ENCODE results near the gene LCLAT1.

DNA sequence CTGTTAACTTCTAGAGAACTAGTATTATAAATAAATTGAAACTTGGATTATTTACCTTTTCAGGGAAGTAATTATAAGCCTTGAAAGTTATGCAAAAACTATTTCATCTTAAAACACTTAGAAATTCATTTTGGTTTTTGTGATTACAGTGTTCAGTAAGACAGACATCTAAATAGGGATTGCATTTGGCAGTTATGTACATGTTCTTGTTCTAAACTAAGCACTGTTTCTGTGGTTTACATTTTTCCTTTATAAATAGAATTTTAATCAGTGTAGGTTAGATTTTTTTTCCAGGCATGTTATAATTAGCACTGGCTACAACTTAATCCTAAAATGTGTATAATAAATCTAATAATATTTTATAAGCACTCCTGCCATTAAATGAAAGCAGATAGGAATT, 35.0 kb downstream of the LCLAT1 start:
- TF ChIP-seq, protein P1, sequence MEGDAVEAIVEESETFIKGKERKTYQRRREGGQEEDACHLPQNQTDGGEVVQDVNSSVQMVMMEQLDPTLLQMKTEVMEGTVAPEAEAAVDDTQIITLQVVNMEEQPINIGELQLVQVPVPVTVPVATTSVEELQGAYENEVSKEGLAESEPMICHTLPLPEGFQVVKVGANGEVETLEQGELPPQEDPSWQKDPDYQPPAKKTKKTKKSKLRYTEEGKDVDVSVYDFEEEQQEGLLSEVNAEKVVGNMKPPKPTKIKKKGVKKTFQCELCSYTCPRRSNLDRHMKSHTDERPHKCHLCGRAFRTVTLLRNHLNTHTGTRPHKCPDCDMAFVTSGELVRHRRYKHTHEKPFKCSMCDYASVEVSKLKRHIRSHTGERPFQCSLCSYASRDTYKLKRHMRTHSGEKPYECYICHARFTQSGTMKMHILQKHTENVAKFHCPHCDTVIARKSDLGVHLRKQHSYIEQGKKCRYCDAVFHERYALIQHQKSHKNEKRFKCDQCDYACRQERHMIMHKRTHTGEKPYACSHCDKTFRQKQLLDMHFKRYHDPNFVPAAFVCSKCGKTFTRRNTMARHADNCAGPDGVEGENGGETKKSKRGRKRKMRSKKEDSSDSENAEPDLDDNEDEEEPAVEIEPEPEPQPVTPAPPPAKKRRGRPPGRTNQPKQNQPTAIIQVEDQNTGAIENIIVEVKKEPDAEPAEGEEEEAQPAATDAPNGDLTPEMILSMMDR (conservative IDR thresholded peaks at IDR 0.05 in 1 of 2, IDR thresholded peaks at IDR 0.05 in 1 of 2; ENCODE audit: extremely low read depth in 1 of 2, insufficient read depth in 1 of 2, low read depth in 1 of 2, low read length in 2 of 2) = no peak
- TF ChIP-seq EZH2 (IDR thresholded peaks at IDR 0.05; ENCODE audit: borderline replicate concordance, low read length) = no peak

Measured in mammary epithelial cell (primary cell).